CD4-positive, alpha-beta T cell treated with Interleukin-1 beta for 1 hour (primary cell): ENCODE data around the gene CSTF2T.

ENCODE experiments used
- DNase-seq, 2 donors: peaks; one replicate each; pipeline ENCODE4 v3.0.0-alpha.2; 2020 to 2022

The CSTF2T gene

GRCh38 chr10:51699475-51700227 lies at the start of gene CSTF2T:
Gene CSTF2T, minus strand, starts transcription at chr10:51699595. Its CDS starts 46 bp downstream, at chr10:51699549.
- DNase-seq: peak; percentile 90 to 92

GRCh38 chr10:51748959-51749358 lies 49.6 kb upstream of the CSTF2T start:
- DNase-seq: no peak

GRCh38 chr10:51747216-51747615 lies 47.8 kb upstream of the CSTF2T start:
- no peak for DNase-seq

GRCh38 chr10:51745397-51745796 lies 46.0 kb upstream of the CSTF2T start:
- no peak for DNase-seq

- no peak for DNase-seq
Observed at GRCh38 chr10:51744235-51745000, 45.0 kb upstream of the CSTF2T start.

- DNase-seq: no peak
Observed at GRCh38 chr10:51743146-51743545, 43.8 kb upstream of the CSTF2T start.

- no peak for DNase-seq
Observed at GRCh38 chr10:51733057-51733456, 33.7 kb upstream of the CSTF2T start.

GRCh38 chr10:51729822-51730555 lies 30.6 kb upstream of the CSTF2T start:
- no peak for DNase-seq

GRCh38 chr10:51724038-51724437 lies 24.6 kb upstream of the CSTF2T start:
- DNase-seq: no peak

GRCh38 chr10:51718804-51719291 lies 19.5 kb upstream of the CSTF2T start:
- no peak for DNase-seq

- no peak for DNase-seq
Observed at GRCh38 chr10:51716981-51717380, 17.6 kb upstream of the CSTF2T start.

GRCh38 chr10:51711519-51711891 lies 12.1 kb upstream of the CSTF2T start:
- no peak for DNase-seq

- no peak for DNase-seq
Observed at GRCh38 chr10:51709324-51709972, 10.1 kb upstream of the CSTF2T start.

GRCh38 chr10:51708609-51709008 lies 9.2 kb upstream of the CSTF2T start:
- DNase-seq: no peak

- no peak for DNase-seq
Observed at GRCh38 chr10:51707821-51708424, 8.5 kb upstream of the CSTF2T start.

GRCh38 chr10:51707392-51707791 lies 8.0 kb upstream of the CSTF2T start:
- no peak for DNase-seq

GRCh38 chr10:51706225-51706624 lies 6.8 kb upstream of the CSTF2T start:
- no peak for DNase-seq

GRCh38 chr10:51705774-51706173 lies 6.4 kb upstream of the CSTF2T start:
- no peak for DNase-seq

GRCh38 chr10:51700228-51700817 lies 928 bp upstream of the CSTF2T start:
- DNase-seq: peak in 1 of 2 donors; percentile 34

GRCh38 chr10:51699145-51699474 lies 285 bp downstream of the CSTF2T start:
- DNase-seq: no peak

- DNase-seq: no peak
Observed at GRCh38 chr10:51698473-51699063, 827 bp downstream of the CSTF2T start.

- no peak for DNase-seq
Observed at GRCh38 chr10:51696251-51696650, 3.1 kb downstream of the CSTF2T start.
